Neutrophil (primary cell): ENCODE results near the gene PGAP3.

Experiments used
- H3K27ac ChIP-seq: fragments of 200-600 bp; sonication (generic); 2 replicates; pipeline ENCODE4 v1.5.1; 2016; ENCODE audit warnings: mild to moderate bottlenecking, moderate library complexity
- H3K27me3 ChIP-seq: fragments of 200-600 bp; sonication (generic); 2 replicates; pipeline ENCODE4 v1.6.0; 2016; ENCODE audit warnings: mild to moderate bottlenecking
- H3K36me3 ChIP-seq: fragments of 200-600 bp; sonication (generic); 2 replicates; pipeline ENCODE4 v1.5.1; 2017
- H3K4me1 ChIP-seq, 2 experiments: fragments of 200-600 bp in 1 of 2; sonication (generic) in 1 of 2; 1 replicate in 1 of 2; 2 replicates in 1 of 2; pipeline versions ENCODE4 v1.5.1 to v1.6.1; 2013 to 2016; ENCODE audit warnings: low read depth in 1 of 2, low read length in 1 of 2, mild to moderate bottlenecking in 1 of 2, moderate library complexity in 1 of 2; ENCODE audit not compliant: control insufficient read depth in 1 of 2, insufficient read depth in 1 of 2
- H3K4me3 ChIP-seq, 2 experiments: fragments of 200-600 bp in 1 of 2; sonication (generic) in 1 of 2; 1 replicate in 1 of 2; 2 replicates in 1 of 2; pipeline ENCODE4 v1.5.1; 2013 to 2016; ENCODE audit warnings: low read depth in 1 of 2, low read length in 1 of 2, mild to moderate bottlenecking in 1 of 2, moderate library complexity in 1 of 2
- H3K9me3 ChIP-seq: fragments of 200-600 bp; sonication (generic); 2 replicates; pipeline ENCODE4 v1.5.1; 2016
- CTCF ChIP-seq: fragments of 200-600 bp; sonication (generic); IDR thresholded peaks from 2 replicates; pipeline ENCODE4 v1.5.1; 2016; ENCODE audit warnings: antibody characterized with exemption

Gene PGAP3

GRCh38 chr17:39629494-39629880 is 58.4 kb downstream of the PGAP3 start:
- Histone ChIP-seq H3K27ac (peak overlapping the region; percentile 70), H3K4me3 (peak overlapping the region; percentile 28 to 30), H3K27me3 (peaks cover 44% of the 10 kb centered on the region), H3K4me1 (peaks cover 69 to 76% of the 10 kb centered on the region in 2 experiments), H3K9me3 (no peaks in the 10 kb centered on the region), H3K36me3 (no peaks in the 10 kb centered on the region)
- TF ChIP-seq CTCF = no peak

- Histone ChIP-seq H3K9me3 (no peaks in the 10 kb centered on the region), H3K27ac (peak overlapping the region; percentile 70), H3K27me3 (peaks cover 50% of the 10 kb centered on the region), H3K36me3 (no peaks in the 10 kb centered on the region), H3K4me3 (no peak overlapping the region), H3K4me1 (peaks cover 63 to 69% of the 10 kb centered on the region in 2 experiments)
- no peak for TF ChIP-seq CTCF
These were observed 59.0 kb downstream of the PGAP3 start for GRCh38 chr17:39628655-39629493.

GRCh38 chr17:39627712-39628516 is 59.9 kb downstream of the PGAP3 start:
- H3K4me3 ChIP-seq = no peak overlapping the region
- H3K4me1 ChIP-seq = peaks cover 53 to 67% of the 10 kb centered on the region in 2 experiments
- no peak for TF ChIP-seq CTCF
- H3K9me3 ChIP-seq = no peaks in the 10 kb centered on the region
- peaks cover 54% of the 10 kb centered on the region for H3K27me3 ChIP-seq
- H3K36me3 ChIP-seq = no peaks in the 10 kb centered on the region
- no peak overlapping the region for H3K27ac ChIP-seq

- H3K27ac ChIP-seq = no peak overlapping the region
- H3K9me3 ChIP-seq = no peaks in the 10 kb centered on the region
- H3K36me3 ChIP-seq = no peaks in the 10 kb centered on the region
- TF ChIP-seq CTCF = no peak
- peaks cover 54% of the 10 kb centered on the region for H3K27me3 ChIP-seq
- H3K4me3 ChIP-seq = peak overlapping the region in 1 of 2 experiments; percentile 21
- peaks cover 49 to 62% of the 10 kb centered on the region in 2 experiments for H3K4me1 ChIP-seq
These were observed 60.7 kb downstream of the PGAP3 start for GRCh38 chr17:39627047-39627711.
